OCI-LY1 (cell line): Measurements from ENCODE around the gene ZEB1.

ENCODE experiments used
- CTCF ChIP-seq: fragments of 200-600 bp; sonication (generic), shearing (Covaris generic); IDR thresholded peaks from 2 replicates; pipeline ENCODE4 v1.5.1; 2017; ENCODE audit warnings: mild to moderate bottlenecking, antibody characterized with exemption, low read length, moderate library complexity, mixed read lengths
- EZH2 ChIP-seq: fragments of 200-600 bp; sonication (generic), shearing (Covaris generic); IDR thresholded peaks from 2 replicates; pipeline ENCODE4 v1.8.0; 2017; ENCODE audit warnings: borderline replicate concordance, mixed run types, mild to moderate bottlenecking, antibody characterized with exemption, low read length, moderate library complexity, mixed read lengths

GRCh38 chr10:31341552-31341951 is 22.5 kb downstream of the ZEB1 start:
- TF ChIP-seq CTCF (no peak), EZH2 (no peak)
